Measurements from ENCODE around the gene LCN1.
"Not testable (repeated sequence)": the region's sequence is repeated elsewhere in the genome, so short reads cannot be mapped to it uniquely, and the experiment has no call there.

Gene LCN1

GRCh38 chr9:135549478-135550343 lies 28.5 kb downstream of the LCN1 start:
- not testable (repeated sequence) for DNase-seq

DNA sequence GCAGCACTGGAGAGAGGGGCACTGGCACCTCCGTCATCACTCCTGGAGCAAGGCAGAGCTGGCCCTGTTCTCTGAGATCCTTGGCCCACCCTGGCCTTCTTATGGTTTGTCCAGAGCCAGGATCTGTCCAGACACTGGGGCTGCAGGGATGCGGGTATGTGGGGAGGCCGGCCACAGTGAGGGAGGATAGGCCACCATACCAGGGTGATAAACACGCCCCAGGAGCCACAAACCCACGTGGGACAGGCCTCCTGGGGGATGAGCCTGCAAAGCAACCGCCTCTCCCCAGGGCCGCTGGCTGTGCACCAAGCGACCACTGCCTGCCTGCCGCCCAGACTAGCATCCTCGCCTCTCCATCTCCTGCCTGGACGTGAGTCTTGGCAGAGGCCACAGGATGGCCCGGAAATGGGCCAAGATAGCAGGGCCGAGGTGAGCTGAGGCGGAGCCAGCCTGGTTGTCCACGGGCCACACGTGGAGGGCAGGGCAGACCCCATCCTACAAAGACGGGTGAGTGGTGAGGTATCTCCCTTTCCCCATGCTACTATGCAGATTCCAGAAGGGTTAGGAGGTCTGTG lies 29.2 kb downstream of the LCN1 start:
- no peak for DNase-seq

DNA sequence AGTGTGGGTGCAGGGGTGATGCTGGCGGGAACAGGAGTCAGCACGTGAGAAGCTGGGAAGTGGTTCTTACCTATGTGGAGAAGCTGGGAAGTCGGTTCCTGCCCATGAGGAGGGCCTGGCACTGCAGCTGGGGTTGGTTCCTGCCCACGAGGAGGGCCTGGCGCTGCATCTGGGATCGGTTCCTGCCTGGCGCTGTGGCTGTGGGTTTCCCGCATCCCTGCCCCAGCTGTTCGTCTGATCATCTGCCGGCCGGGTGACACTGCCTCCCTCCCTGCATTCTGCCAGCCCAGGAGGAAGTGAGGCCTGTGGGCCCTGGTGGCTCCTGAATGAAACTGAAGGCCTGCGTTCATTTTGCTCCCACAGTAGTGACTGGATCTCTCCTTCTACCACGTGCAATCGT lies 29.8 kb downstream of the LCN1 start:
- no peak for DNase-seq

DNA sequence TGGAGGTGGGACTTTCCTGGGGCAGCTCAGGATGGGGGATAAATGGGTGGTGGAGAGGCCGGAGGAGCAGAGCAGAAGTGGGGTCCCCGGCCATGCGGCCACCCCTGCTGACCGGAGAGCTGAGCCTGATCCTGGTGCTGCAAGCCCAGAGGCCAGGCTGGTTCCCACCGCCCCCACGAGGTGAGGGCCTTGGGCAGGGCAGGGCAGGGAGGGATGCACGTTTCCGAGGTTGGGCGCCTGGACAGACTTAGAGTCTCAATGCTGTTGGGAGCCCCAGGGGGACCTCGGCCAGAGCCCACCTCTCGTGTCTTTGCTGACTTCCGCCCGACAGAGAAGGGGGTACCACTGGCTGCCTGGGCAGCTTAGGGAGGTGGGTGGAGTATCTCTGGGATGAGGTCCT lies 30.2 kb downstream of the LCN1 start:
- DNase-seq: no peak

DNA sequence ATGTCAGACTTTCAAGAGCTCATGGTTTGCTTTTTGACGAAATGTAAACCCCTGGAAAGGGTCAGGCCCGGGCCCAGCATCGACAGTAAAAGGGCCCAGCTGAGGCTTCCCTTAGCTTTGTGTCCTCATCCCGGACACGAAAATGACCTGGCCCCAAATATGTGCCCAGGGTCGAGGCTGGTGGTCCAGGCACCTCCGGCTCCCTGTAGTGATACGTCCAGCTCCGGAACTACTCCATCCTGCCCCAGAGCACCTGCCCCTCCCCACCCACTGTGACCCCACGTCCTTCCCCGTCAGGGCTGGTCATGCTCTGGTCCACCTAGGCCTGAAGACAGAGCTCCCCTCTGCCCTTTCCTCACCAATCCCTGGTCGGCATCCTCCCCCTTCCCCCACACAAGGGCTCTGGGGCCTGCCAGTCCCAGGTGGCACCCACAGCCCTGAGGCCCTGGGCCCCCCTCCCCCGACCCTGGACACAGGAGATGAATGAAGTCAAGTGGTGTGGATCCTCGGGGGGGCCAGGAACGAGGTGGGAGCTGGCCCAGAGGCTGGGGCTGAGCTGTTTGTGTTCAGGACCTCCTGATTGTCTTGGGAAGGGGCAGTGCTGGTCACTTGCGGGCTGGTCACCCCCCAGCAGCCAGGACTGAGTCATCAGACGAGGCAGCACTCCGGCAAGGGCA lies 30.9 kb downstream of the LCN1 start:
- DNase-seq: no peak

DNA sequence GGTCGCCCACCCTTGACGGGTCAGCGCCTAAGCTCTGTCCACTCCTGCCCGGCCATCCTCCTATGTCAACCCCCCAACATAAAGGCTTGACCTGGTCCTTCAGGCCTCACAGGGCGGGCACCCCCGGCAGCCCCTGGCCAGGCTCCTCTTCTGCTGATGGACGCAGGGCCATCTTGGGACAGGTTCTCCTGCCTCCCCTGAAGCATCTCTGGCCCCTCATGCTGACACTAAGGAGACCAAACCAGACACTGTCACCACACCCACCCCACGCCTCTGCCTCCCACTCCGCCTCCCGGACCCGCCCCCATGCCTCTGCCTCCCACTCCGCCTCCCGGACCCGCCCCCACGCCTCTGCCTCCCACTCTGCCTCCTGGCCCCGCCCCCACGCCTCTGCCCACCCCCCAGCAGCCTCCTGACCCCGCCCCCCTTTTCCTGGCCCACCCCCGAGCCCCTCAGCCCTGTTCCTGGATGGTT lies 31.5 kb downstream of the LCN1 start:
- no peak for DNase-seq

DNA sequence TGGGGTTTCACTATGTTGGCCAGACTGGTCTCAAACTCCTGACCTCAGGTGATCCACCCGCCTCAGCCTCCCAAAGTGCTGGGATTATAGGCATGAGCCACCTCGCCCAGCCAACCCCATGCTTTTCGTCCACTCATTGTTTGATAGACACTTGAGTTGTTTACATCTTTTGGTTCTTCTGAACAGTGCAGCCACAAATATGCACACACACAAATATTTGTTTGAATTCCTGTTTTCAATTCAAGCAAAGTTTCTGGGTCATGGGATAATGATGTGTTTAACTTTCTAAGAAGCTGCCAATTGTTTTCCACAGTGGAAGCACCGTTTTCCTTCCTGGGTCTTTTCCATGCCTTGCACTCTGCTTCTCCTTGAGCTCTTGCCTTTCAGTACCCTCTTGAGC lies 33.5 kb downstream of the LCN1 start:
- DNase-seq: no peak

GRCh38 chr9:135555203-135555602 lies 34.0 kb downstream of the LCN1 start:
- DNase-seq: no peak

DNA sequence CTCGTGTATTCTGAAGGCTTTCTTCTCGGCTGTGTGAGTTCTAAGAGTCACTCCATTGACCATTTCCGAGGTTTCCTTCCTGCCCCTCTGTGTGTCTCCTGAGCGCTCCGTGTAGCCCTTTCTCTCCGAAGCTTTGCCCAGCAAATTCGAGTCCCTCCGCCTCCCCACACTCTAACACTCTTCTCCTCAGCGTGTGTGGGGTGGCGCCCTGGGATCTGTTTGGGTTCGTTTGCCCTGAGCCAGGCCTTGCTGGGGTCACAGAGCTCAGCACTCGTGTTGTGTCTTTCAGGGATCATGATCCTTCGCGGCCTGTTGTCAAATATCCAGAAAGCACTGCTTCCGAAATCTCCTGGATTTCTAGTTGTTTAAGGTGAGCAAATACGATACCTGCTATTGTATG lies 34.7 kb downstream of the LCN1 start:
- no peak for DNase-seq

GRCh38 chr9:135559606-135560005 lies 38.4 kb downstream of the LCN1 start:
- no peak for DNase-seq

GRCh38 chr9:135561391-135562234 lies 40.4 kb downstream of the LCN1 start, which contains the start of gene PAEP:
Gene PAEP, plus strand, starts transcription at chr9:135561756.
- DNase-seq: no peak

- DNase-seq: no peak
Observed at GRCh38 chr9:135562235-135562745, 41.0 kb downstream of the LCN1 start.

DNA sequence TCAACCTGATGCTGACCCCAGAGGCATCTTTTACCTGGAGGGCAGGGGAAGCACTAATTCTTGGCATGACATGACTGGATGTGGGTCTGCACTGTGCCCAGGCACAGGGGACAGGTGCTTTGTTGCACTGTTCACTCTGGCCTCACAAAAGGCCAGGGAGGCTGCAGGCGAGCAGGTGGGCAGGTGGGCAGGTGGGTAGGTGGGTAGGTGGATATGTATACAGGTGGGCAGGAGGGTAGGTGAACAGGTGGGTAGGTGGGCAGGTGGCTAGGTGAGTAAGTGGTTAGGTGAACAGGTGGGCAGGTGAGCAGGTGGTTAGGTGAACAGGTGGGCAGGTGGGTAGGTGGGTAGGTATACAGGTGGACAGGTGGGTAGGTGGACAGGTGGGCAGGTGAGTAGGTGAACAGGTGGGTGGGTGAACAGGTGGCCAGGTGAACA lies 41.8 kb downstream of the LCN1 start:
- no peak for DNase-seq

DNA sequence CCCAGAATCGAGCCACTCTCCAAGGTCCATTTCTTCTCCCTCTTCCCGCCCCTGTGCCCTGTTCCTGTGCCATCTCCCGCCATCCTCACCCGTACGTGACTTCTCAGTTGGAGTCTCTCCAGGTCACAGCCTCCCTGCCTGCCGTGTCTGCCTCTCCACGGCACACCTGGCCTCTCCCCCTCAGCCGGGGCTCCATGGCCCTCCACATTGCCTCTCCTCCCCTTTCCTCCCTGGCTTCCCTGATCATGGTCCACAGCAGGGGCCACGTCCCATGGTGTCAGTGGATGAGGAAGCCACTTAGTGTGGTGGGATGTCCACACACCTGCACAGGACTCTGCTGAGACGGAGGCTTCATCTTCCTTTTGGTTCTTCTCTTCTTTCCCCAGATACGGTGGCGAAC lies 42.6 kb downstream of the LCN1 start:
- DNase-seq: no peak

DNA sequence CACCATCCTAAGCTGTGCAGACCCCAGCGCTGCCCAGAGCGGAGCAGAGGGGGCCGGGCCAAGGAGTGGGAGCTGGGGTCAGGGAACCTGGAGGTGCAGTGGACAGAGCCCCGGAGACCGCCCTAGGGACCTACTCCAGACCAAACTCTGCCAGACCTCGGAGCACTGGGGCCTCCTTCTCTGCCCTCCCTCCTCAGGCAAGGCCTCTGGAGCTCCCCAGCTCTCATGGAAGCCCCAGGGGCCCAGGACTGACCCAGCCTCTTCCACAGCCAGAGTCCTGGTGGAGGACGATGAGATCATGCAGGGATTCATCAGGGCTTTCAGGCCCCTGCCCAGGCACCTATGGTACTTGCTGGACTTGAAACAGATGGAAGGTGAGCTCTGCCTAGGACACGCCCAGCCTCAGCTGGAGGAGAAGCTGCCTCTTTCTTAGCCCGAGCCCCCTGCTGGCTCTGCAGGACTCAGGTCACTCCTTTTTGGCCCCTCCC lies 43.9 kb downstream of the LCN1 start:
- DNase-seq: no peak

DNA sequence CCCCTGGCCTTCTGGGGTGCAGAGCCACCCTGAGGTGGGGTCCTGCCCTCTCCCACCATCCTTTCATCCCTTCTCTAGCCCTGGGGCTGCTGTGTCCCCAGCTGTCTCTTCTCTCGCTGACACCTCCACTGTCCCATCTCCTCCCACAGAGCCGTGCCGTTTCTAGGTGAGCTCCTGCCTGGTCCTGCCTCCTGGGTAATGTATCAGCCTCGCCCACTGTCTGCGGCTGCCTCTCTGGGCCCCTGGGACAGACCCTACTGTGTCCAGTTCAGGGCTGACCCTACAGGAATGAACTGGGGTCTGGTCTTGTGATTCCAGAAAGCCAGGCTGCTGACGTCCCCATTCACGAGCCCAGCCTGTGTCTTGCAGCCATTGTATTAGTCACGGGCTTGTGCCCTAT lies 44.4 kb downstream of the LCN1 start:
- DNase-seq: no peak

GRCh38 chr9:135566552-135566951 lies 45.3 kb downstream of the LCN1 start:
- DNase-seq: no peak

DNA sequence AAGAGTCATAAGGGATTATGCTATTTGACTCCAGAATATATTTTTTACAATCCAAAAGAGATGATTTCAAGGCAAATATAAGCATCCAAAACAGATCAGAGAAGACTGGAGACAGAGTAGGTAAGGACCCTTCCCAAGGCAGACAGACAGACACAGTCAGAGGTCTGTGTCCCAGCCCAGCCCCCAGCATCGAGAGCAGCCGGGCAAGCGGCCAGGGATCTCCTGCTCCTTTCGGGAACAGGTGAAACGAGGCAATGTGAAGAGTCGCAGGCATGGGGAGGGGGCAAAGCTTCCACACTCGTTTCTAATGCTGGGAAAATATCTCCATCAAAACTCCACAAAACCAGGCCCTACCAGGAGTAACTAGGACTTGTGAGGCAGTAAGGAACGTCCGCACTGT lies 46.1 kb downstream of the LCN1 start:
- no peak for DNase-seq

DNA sequence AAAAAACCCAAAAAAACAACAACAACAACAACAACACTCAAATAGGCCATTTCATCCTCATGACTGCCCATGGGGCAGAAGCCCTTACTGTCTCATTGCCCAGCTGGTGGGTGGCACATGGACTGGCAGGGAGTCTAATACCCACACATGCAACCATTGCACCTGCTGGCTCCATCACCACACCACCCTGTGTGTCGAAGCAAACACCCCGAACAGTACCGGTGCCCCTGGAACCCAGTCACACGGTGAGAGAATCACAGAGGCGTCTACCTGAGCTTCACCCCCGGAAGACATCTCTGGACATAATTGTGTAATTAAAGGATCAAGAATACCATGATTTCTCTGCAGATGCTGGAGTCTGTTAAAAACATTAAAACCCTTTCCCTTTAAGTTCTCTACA lies 46.8 kb downstream of the LCN1 start:
- DNase-seq: no peak

- DNase-seq: no peak
Observed at GRCh38 chr9:135570456-135570855, 49.2 kb downstream of the LCN1 start.

- DNase-seq: no peak
Observed at GRCh38 chr9:135572233-135572632, 51.0 kb downstream of the LCN1 start.

GRCh38 chr9:135573124-135573523 lies 51.9 kb downstream of the LCN1 start:
- no peak for DNase-seq

GRCh38 chr9:135574331-135574730 lies 53.1 kb downstream of the LCN1 start:
- DNase-seq: no peak
